ENCODE results near the gene CHSY3. TPM values are rescaled to one million over a fixed set of nuclear protein-coding genes. Genes with fewer than 3 reads are reported as not detected.

CHSY3 gene
- total and polyA plus RNA-seq, 2 experiments from 2014 or later, result 0.44 to 3.0 TPM

DNA sequence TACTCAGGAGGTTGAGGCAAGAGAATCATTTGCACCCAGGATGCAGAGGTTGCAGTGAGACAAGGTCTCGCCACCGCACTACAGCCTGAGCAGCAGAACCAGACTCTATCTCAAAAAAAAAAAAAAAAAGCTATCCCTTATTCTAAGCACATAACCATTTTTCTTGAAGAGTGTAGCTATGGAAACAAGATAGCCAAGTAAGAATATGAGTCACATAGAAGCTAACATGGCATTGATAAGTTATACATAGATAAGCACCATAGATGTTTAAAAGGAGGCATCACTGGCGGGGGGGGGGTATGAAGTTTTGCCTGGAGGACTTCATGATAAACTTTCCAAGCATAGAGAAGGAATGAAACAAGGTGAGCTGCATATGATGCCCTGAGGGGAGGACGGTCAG is 26.0 kb downstream of the CHSY3 start (continued):
- TF ChIP-seq, protein P1, sequence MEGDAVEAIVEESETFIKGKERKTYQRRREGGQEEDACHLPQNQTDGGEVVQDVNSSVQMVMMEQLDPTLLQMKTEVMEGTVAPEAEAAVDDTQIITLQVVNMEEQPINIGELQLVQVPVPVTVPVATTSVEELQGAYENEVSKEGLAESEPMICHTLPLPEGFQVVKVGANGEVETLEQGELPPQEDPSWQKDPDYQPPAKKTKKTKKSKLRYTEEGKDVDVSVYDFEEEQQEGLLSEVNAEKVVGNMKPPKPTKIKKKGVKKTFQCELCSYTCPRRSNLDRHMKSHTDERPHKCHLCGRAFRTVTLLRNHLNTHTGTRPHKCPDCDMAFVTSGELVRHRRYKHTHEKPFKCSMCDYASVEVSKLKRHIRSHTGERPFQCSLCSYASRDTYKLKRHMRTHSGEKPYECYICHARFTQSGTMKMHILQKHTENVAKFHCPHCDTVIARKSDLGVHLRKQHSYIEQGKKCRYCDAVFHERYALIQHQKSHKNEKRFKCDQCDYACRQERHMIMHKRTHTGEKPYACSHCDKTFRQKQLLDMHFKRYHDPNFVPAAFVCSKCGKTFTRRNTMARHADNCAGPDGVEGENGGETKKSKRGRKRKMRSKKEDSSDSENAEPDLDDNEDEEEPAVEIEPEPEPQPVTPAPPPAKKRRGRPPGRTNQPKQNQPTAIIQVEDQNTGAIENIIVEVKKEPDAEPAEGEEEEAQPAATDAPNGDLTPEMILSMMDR (conservative IDR thresholded peaks at IDR 0.05; ENCODE audit: low read depth in 2 of 2), result no peak
- TF ChIP-seq ZNF331 (CRISPR knock-in tag; IDR thresholded peaks at IDR 0.05; ENCODE audit: low read depth), result no peak
- TF ChIP-seq, protein P2, sequence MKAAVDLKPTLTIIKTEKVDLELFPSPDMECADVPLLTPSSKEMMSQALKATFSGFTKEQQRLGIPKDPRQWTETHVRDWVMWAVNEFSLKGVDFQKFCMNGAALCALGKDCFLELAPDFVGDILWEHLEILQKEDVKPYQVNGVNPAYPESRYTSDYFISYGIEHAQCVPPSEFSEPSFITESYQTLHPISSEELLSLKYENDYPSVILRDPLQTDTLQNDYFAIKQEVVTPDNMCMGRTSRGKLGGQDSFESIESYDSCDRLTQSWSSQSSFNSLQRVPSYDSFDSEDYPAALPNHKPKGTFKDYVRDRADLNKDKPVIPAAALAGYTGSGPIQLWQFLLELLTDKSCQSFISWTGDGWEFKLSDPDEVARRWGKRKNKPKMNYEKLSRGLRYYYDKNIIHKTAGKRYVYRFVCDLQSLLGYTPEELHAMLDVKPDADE (IDR thresholded peaks at IDR 0.05), result no peak

DNA sequence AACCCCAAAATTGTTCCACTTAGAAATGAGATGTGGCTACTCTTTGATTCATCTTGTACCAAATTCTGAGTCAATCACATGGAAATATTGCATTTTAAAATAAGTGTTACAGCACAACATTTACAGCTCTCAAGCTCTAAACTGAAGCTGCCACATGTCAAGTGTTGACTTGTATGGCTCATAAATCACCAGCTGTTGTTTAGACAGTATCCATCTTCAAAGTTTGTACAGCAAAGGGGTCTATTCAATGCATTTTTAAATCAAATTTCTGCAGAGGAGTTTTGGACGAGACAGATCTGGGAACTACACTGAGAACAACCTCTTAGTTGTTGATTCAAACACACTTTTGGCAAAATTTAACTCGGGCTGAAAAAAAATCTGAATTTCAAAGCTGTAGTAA is 31.4 kb downstream of the CHSY3 start:
- no peak overlapping the region for H2AFZ ChIP-seq
- H3K9me2 ChIP-seq (ENCODE audit: insufficient read depth), result 0 out of 2 replicates have a peak, but pooled peaks cover 5% of the 10 kb centered on the region
- H3K36me3 ChIP-seq (ENCODE audit: insufficient read depth), result no peaks in the 10 kb centered on the region
- ATAC-seq, result no peak
- H3K4me3 ChIP-seq, result no peak overlapping the region
- Mint-ChIP-seq H3K36me3 (ENCODE audit: low read depth) (peaks cover 13% of the 10 kb centered on the region), H3K4me1 (no peaks in the 10 kb centered on the region), H3K27me3 (ENCODE audit: insufficient read depth, low read depth, poor library complexity) (no peaks in the 10 kb centered on the region), H3K4me3 (no peak overlapping the region), H3K9me3 (peaks cover 19% of the 10 kb centered on the region), H3K27ac (no peak overlapping the region)
- H3F3A ChIP-seq (replicated peaks; ENCODE audit: low read depth), result no peaks in the 10 kb centered on the region
- no peaks in the 10 kb centered on the region for H3K4me1 ChIP-seq (ENCODE audit: insufficient read depth)
- H3K4me2 ChIP-seq, result no peak overlapping the region
- no peaks in the 10 kb centered on the region for H3K27me3 ChIP-seq (ENCODE audit: insufficient read depth)
- DNase-seq (ENCODE audit: low spot score), result no peak
- H3K79me2 ChIP-seq (replicated peaks; ENCODE audit: insufficient read depth), result no peaks in the 10 kb centered on the region
- H3K27ac ChIP-seq (ENCODE audit: low read depth), result no peak overlapping the region
- no peaks in the 10 kb centered on the region for H4K20me1 ChIP-seq (replicated peaks; ENCODE audit: insufficient read depth)
- TF ChIP-seq CREB1 (CRISPR knock-in tag; IDR thresholded peaks at IDR 0.05; ENCODE audit: low read depth) (no peak), NANOG (IDR thresholded peaks at IDR 0.05; ENCODE audit: borderline replicate concordance) (no peak), STAT1 (IDR thresholded peaks at IDR 0.05; ENCODE audit: unreplicated experiment) (no peak), EZH2 (IDR thresholded peaks at IDR 0.05; ENCODE audit: low read depth, unreplicated experiment) (no peak), ZNF331 (CRISPR knock-in tag; IDR thresholded peaks at IDR 0.05; ENCODE audit: low read depth) (no peak), POLR2AphosphoS5 (IDR thresholded peaks at IDR 0.05; ENCODE audit: low read depth) (no peak), ZNF114 (CRISPR knock-in tag; IDR thresholded peaks at IDR 0.05) (no peak), EZH2phosphoT487 (IDR thresholded peaks at IDR 0.05; ENCODE audit: unreplicated experiment) (no peak), JUNB (IDR thresholded peaks at IDR 0.05; ENCODE audit: unreplicated experiment) (no peak)
- TF ChIP-seq, protein P2 (IDR thresholded peaks at IDR 0.05), result no peak
- TF ChIP-seq, protein P1 (conservative IDR thresholded peaks at IDR 0.05; ENCODE audit: low read depth in 2 of 2), result no peak
- TF ChIP-seq, protein P3, sequence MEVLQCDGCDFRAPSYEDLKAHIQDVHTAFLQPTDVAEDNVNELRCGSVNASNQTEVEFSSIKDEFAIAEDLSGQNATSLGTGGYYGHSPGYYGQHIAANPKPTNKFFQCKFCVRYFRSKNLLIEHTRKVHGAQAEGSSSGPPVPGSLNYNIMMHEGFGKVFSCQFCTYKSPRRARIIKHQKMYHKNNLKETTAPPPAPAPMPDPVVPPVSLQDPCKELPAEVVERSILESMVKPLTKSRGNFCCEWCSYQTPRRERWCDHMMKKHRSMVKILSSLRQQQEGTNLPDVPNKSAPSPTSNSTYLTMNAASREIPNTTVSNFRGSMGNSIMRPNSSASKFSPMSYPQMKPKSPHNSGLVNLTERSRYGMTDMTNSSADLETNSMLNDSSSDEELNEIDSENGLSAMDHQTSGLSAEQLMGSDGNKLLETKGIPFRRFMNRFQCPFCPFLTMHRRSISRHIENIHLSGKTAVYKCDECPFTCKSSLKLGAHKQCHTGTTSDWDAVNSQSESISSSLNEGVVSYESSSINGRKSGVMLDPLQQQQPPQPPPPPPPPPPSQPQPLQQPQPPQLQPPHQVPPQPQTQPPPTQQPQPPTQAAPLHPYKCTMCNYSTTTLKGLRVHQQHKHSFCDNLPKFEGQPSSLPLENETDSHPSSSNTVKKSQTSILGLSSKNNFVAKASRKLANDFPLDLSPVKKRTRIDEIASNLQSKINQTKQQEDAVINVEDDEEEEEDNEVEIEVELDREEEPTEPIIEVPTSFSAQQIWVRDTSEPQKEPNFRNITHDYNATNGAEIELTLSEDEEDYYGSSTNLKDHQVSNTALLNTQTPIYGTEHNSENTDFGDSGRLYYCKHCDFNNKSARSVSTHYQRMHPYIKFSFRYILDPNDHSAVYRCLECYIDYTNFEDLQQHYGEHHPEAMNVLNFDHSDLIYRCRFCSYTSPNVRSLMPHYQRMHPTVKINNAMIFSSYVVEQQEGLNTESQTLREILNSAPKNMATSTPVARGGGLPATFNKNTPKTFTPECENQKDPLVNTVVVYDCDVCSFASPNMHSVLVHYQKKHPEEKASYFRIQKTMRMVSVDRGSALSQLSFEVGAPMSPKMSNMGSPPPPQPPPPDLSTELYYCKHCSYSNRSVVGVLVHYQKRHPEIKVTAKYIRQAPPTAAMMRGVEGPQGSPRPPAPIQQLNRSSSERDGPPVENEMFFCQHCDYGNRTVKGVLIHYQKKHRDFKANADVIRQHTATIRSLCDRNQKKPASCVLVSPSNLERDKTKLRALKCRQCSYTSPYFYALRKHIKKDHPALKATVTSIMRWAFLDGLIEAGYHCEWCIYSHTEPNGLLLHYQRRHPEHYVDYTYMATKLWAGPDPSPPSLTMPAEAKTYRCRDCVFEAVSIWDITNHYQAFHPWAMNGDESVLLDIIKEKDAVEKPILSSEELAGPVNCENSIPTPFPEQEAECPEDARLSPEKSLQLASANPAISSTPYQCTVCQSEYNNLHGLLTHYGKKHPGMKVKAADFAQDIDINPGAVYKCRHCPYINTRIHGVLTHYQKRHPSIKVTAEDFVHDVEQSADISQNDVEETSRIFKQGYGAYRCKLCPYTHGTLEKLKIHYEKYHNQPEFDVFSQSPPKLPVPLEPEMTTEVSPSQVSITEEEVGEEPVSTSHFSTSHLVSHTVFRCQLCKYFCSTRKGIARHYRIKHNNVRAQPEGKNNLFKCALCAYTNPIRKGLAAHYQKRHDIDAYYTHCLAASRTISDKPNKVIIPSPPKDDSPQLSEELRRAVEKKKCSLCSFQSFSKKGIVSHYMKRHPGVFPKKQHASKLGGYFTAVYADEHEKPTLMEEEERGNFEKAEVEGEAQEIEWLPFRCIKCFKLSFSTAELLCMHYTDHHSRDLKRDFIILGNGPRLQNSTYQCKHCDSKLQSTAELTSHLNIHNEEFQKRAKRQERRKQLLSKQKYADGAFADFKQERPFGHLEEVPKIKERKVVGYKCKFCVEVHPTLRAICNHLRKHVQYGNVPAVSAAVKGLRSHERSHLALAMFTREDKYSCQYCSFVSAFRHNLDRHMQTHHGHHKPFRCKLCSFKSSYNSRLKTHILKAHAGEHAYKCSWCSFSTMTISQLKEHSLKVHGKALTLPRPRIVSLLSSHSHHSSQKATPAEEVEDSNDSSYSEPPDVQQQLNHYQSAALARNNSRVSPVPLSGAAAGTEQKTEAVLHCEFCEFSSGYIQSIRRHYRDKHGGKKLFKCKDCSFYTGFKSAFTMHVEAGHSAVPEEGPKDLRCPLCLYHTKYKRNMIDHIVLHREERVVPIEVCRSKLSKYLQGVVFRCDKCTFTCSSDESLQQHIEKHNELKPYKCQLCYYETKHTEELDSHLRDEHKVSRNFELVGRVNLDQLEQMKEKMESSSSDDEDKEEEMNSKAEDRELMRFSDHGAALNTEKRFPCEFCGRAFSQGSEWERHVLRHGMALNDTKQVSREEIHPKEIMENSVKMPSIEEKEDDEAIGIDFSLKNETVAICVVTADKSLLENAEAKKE (CRISPR knock-in tag; IDR thresholded peaks at IDR 0.05), result no peak

Measured in GM23338 (cell line).